ENCODE measurements around the gene SLIT1.

SLIT1 gene

GRCh38 chr10:97040706-97041105 is 145.1 kb downstream of the SLIT1 start:
- Histone ChIP-seq H3K36me3 (ENCODE audit: insufficient read depth, low read length) (no peaks in the 10 kb centered on the region), H3K9me2 (ENCODE audit: low read depth, low read length) (no peaks in the 10 kb centered on the region), H3K27me3 (ENCODE audit: insufficient read depth, low read length) (no peaks in the 10 kb centered on the region), H3K4me1 (ENCODE audit: insufficient read depth, low read length, severe bottlenecking) (peaks cover 9% of the 10 kb centered on the region), H3F3A (ENCODE audit: insufficient read depth, low read length) (no peaks in the 10 kb centered on the region), H3K4me2 (ENCODE audit: low read length) (no peak overlapping the region), H3K9me3 (ENCODE audit: low read length) (no peaks in the 10 kb centered on the region), H2AFZ (ENCODE audit: low read length) (no peak overlapping the region), H3K27ac (ENCODE audit: low read depth, low read length, poor library complexity, severe bottlenecking) (no peak overlapping the region), H3K79me2 (ENCODE audit: insufficient read depth, low read length) (no peaks in the 10 kb centered on the region), H3K4me3 (ENCODE audit: low read depth, low read length, poor library complexity, severe bottlenecking) (no peak overlapping the region), H4K20me1 (ENCODE audit: insufficient read depth, low read length) (no peaks in the 10 kb centered on the region), H3K9ac (ENCODE audit: low read length) (no peak overlapping the region)
- TF ChIP-seq EZH2 (IDR thresholded peaks at IDR 0.05; ENCODE audit: borderline replicate concordance, low read length) (no peak), CTCF (IDR thresholded peaks at IDR 0.05; ENCODE audit: low read length) (no peak)

DNA sequence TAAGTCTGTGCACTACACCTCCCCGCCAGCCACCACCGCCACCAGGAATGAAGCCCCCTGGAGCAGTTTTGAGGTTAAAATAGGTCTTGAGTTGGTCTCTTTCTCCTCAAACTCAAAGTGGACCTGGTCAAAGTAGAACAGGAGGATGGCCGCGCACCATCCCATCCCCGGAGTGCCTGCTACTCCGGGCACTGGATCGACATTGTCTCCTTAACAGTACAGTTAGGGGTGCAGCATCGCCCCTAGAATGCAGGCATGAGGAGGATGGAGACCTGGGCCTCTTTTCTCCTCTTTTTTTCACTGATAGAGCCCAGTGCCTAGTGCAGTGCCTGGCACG is 145.5 kb downstream of the SLIT1 start:
- H3K9me2 ChIP-seq (ENCODE audit: low read depth, low read length), result no peaks in the 10 kb centered on the region
- no peaks in the 10 kb centered on the region for H4K20me1 ChIP-seq (ENCODE audit: insufficient read depth, low read length)
- no peak overlapping the region for H3K27ac ChIP-seq (ENCODE audit: low read depth, low read length, poor library complexity, severe bottlenecking)
- H3K36me3 ChIP-seq (ENCODE audit: insufficient read depth, low read length), result no peaks in the 10 kb centered on the region
- no peak overlapping the region for H3K4me2 ChIP-seq (ENCODE audit: low read length)
- H3K27me3 ChIP-seq (ENCODE audit: insufficient read depth, low read length), result no peaks in the 10 kb centered on the region
- no peaks in the 10 kb centered on the region for H3K9me3 ChIP-seq (ENCODE audit: low read length)
- no peak overlapping the region for H2AFZ ChIP-seq (ENCODE audit: low read length)
- no peaks in the 10 kb centered on the region for H3K79me2 ChIP-seq (ENCODE audit: insufficient read depth, low read length)
- no peak overlapping the region for H3K9ac ChIP-seq (ENCODE audit: low read length)
- TF ChIP-seq CTCF (IDR thresholded peaks at IDR 0.05; ENCODE audit: low read length) (no peak), EZH2 (IDR thresholded peaks at IDR 0.05; ENCODE audit: borderline replicate concordance, low read length) (no peak)
- H3K4me3 ChIP-seq (ENCODE audit: low read depth, low read length, poor library complexity, severe bottlenecking), result no peak overlapping the region
- no peaks in the 10 kb centered on the region for H3F3A ChIP-seq (ENCODE audit: insufficient read depth, low read length)
- peaks cover 9% of the 10 kb centered on the region for H3K4me1 ChIP-seq (ENCODE audit: insufficient read depth, low read length, severe bottlenecking)

GRCh38 chr10:97039538-97040247 is 146.1 kb downstream of the SLIT1 start:
- Histone ChIP-seq H3K27me3 (ENCODE audit: insufficient read depth, low read length) (no peaks in the 10 kb centered on the region), H3K4me2 (ENCODE audit: low read length) (no peak overlapping the region), H3K9ac (ENCODE audit: low read length) (no peak overlapping the region), H3F3A (ENCODE audit: insufficient read depth, low read length) (no peaks in the 10 kb centered on the region), H3K79me2 (ENCODE audit: insufficient read depth, low read length) (no peaks in the 10 kb centered on the region), H3K36me3 (ENCODE audit: insufficient read depth, low read length) (no peaks in the 10 kb centered on the region), H3K9me3 (ENCODE audit: low read length) (no peaks in the 10 kb centered on the region), H3K27ac (ENCODE audit: low read depth, low read length, poor library complexity, severe bottlenecking) (no peak overlapping the region), H3K4me3 (ENCODE audit: low read depth, low read length, poor library complexity, severe bottlenecking) (no peak overlapping the region), H3K9me2 (ENCODE audit: low read depth, low read length) (no peaks in the 10 kb centered on the region), H4K20me1 (ENCODE audit: insufficient read depth, low read length) (no peaks in the 10 kb centered on the region), H2AFZ (ENCODE audit: low read length) (no peak overlapping the region), H3K4me1 (ENCODE audit: insufficient read depth, low read length, severe bottlenecking) (peaks cover 9% of the 10 kb centered on the region)
- no peak for TF ChIP-seq CTCF (IDR thresholded peaks at IDR 0.05; ENCODE audit: low read length)
- TF ChIP-seq EZH2 (IDR thresholded peaks at IDR 0.05; ENCODE audit: borderline replicate concordance, low read length), result no peak
